ENCODE data around the gene P2RY1. TPM values are rescaled to one million over a fixed set of nuclear protein-coding genes. Genes with fewer than 3 reads are reported as not detected.
"Not testable (repeated sequence)": the region's sequence is repeated elsewhere in the genome, so short reads cannot be mapped to it uniquely, and the experiment has no call there.

Gene P2RY1
- total RNA-seq, 4 donors from 2014 or later = 0.66 to 1.4 (median 0.90) TPM

DNA sequence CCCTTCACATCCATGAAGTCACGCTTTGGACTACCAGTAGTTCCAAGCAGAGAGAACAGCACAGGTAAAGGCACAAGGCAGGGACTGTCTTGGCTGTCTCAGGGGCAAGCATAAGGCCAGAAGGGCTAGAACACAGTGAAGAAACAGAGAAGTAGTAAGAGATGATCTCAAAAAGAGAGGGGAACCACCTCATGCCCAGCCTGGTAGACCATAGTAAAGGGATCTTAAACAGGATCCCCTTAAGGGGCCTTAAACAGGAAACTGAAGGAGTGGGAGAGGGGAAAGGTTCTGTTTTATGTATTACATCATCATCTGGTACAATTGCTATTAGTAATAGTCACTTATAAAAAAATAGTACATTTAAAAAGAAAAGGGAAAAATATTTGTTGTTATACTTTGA lies 25.8 kb downstream of the P2RY1 start:
- ATAC-seq (no peak), DNase-seq (no peak)
- TF ChIP-seq POLR2A (IDR thresholded peaks at IDR 0.05) (no peak), CTCF (IDR thresholded peaks at IDR 0.05 in 4 of 5, conservative IDR thresholded peaks at IDR 0.05 in 1 of 5) (no peak)
- Histone ChIP-seq H3K36me3 (no peaks in the 10 kb centered on the region), H3K4me3 (no peak overlapping the region), H3K4me1 (no peaks in the 10 kb centered on the region), H3K9me3 (no peaks in the 10 kb centered on the region), H3K27me3 (no peaks in the 10 kb centered on the region), H3K27ac (no peak overlapping the region)
- in situ Hi-C loops (cut with MboI; ENCODE audit: low sequenced_read_pairs in 4 of 4) = no loop called here
- intact Hi-C loops (cut with DNase I; ENCODE audit: low total_unique reads) = no loop called here

DNA sequence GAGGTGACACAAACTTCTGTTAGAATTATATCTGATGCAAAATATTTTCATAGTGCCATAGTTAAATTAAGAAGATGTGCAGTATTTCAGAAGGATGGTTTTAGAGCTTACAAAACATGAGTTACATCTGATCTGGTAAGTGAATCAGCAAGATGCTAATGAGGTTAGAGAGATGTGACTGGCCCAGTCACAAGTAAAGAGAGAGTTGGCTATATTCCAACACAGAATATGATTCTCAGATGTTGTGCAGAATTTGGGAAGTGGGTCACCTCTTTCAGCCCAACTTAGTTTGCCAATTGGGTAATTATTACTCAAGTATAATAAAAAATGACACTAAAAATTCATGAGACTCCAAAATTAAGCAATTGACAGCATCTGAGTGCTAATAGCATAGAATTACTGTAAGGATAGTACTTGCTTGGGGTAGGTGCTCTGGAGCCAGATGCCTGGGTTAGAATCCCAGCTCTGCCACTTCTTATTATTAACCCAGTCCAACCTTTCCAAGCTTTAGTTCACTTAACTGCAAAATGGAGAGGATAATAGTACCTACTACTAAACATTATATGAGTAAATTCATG lies 30.8 kb downstream of the P2RY1 start:
- no peak for TF ChIP-seq CTCF (IDR thresholded peaks at IDR 0.05 in 4 of 5, conservative IDR thresholded peaks at IDR 0.05 in 1 of 5)
- no peak for TF ChIP-seq POLR2A (IDR thresholded peaks at IDR 0.05)
- Histone ChIP-seq H3K9me3 (no peaks in the 10 kb centered on the region), H3K4me1 (no peaks in the 10 kb centered on the region), H3K27me3 (no peaks in the 10 kb centered on the region), H3K4me3 (no peak overlapping the region), H3K27ac (no peak overlapping the region), H3K36me3 (no peaks in the 10 kb centered on the region)
- in situ Hi-C loops (cut with MboI; ENCODE audit: low sequenced_read_pairs in 4 of 4) (no loop called here), intact Hi-C loops (cut with DNase I; ENCODE audit: low total_unique reads) (no loop called here)
- no peak for ATAC-seq
- DNase-seq = no peak

GRCh38 chr3:152870027-152870426 lies 35.1 kb downstream of the P2RY1 start:
- H3K9me3 ChIP-seq = no peaks in the 10 kb centered on the region
- H3K4me1 ChIP-seq = no peaks in the 10 kb centered on the region
- intact Hi-C loops (cut with DNase I; ENCODE audit: low total_unique reads) = no loop called here
- no peak overlapping the region for H3K27ac ChIP-seq
- H3K4me3 ChIP-seq = no peak overlapping the region
- H3K27me3 ChIP-seq = no peaks in the 10 kb centered on the region
- TF ChIP-seq POLR2A (IDR thresholded peaks at IDR 0.05) (no peak), CTCF (IDR thresholded peaks at IDR 0.05 in 4 of 5, conservative IDR thresholded peaks at IDR 0.05 in 1 of 5) (no peak)
- no peaks in the 10 kb centered on the region for H3K36me3 ChIP-seq
- DNase-seq = no peak
- no peak for ATAC-seq
- in situ Hi-C loops (cut with MboI; ENCODE audit: low sequenced_read_pairs in 4 of 4) = no loop called here

DNA sequence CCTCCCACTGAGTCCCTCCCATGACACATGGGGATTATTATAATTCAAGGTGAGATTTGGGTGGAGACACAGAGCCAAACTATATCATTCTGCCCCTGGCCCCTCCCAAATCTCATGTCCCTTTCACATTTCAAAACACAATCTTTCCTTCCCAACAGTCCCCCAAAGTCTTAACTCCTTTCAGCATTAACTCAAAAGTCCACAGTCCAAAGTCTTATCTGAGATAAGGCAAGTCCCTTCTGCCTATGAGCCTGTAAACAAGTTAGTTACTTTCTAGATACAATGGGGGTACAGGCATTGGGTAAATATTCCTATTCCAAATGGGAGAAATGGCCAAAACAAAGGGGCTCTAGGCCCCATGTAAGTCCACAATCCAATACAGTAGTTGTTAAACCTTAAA lies 38.4 kb downstream of the P2RY1 start:
- H3K9me3 ChIP-seq; ATAC-seq; H3K27ac ChIP-seq; H3K36me3 ChIP-seq; H3K27me3 ChIP-seq; intact Hi-C loops (cut with DNase I; ENCODE audit: low total_unique reads); DNase-seq; in situ Hi-C loops (cut with MboI; ENCODE audit: low sequenced_read_pairs in 4 of 4); H3K4me1 ChIP-seq; H3K4me3 ChIP-seq: not testable (repeated sequence)

GRCh38 chr3:152874896-152875749 lies 40.2 kb downstream of the P2RY1 start:
- ATAC-seq = no peak
- Histone ChIP-seq H3K36me3 (no peaks in the 10 kb centered on the region), H3K9me3 (no peaks in the 10 kb centered on the region), H3K27ac (no peak overlapping the region), H3K4me3 (no peak overlapping the region), H3K27me3 (no peaks in the 10 kb centered on the region), H3K4me1 (no peaks in the 10 kb centered on the region)
- no peak for DNase-seq
- in situ Hi-C loops (cut with MboI; ENCODE audit: low sequenced_read_pairs in 4 of 4) (no loop called here), intact Hi-C loops (cut with DNase I; ENCODE audit: low total_unique reads) (no loop called here)
- TF ChIP-seq POLR2A (IDR thresholded peaks at IDR 0.05) (no peak), CTCF (IDR thresholded peaks at IDR 0.05 in 4 of 5, conservative IDR thresholded peaks at IDR 0.05 in 1 of 5) (no peak)
